ENCODE measurements around the gene LAMC1.

The LAMC1 gene

DNA sequence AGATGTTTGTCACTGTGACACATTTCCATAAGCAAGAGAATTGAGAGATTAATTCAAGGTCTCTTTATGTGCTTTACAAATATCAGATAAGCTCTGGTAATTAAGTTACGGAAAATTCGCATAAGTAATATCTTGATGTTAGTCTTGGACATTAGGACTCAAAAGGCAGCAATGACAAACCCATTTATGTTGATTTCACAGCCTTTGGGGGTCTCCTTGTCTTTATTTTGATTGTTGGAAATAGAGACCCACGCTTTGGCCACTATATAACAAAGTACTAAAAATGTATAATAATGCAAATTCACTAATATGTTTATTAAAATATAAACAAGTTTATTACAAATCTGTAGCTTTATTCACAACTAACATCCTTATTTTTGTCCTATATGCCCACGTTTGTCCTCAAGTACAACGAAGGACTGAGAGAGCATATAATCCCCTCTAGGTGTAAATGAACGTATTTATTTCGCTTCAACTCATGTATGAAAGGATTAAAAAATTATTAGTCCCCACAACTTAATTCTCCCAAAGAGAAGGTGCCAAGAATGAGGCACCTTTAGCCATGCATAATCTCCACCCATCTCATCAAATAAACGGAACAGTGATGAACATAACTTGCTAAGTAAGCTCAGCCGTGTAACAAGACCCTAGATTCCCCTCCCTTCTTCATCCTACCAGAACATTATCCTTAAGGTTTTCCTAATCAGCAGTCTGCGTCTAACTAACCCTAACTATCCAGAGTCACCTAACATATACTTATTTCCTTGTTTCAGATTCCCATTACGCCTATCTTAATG is 1.6 kb upstream of the LAMC1 start:
- no peak for DNase-seq

- peak in 46 of 56 donors; percentile 9 to 80 (median 48) for DNase-seq
Measured at GRCh38 chr1:183022202-183023145, 746 bp upstream of the LAMC1 start.

GRCh38 chr1:183023601-183024316 is 539 bp downstream of the LAMC1 start:
- DNase-seq: peak in 33 of 56 donors; percentile 2 to 62 (median 26)

DNA sequence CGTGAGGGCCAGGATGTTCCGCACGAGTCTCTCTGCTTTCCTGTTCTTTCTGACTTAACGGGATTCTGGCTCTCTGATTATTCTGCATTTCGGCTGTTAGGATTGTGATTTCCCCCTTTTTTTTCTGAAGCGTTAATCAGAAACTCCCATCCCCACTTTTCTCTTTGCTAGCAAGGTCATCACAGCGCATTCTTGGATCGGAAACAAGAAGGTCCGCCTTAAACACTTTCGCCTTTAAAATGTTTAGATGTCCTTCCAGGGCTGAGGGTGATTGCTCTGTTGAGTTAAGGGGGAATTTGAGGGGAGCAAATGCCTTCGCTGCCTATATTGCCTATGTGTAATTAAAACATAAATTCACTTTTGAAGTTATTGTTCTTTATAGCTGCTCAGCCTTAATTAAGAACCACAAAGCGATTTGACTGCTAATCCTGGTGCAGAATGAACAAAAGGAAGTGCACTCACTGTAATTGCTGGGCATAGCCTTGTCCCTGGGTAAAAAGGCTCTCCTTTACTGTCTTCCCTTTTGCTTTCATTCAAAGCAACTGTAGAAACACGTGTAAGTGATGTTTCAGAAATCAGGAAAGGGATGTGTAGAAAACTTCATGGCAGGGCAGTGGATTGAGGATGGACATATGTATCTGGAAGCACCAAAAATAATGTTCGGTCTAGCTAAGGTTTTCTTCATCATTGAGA is 1.2 kb downstream of the LAMC1 start:
- DNase-seq: peak in 1 of 56 donors; percentile 23

DNA sequence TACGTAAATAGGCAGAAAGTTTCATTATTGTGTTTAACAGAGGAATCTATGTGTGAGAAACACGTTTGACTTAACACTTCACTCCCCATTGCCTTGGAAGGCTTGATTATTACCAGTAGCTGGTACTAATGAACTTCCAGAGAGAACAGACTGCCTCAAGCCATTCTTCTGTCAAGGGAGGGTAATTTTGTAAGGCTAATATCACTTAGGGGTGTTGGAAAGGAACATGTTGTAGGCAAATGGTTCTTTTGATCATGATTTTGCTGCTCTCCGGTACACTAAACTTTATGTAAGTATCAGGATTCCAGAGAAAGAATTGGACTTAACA is 1.8 kb downstream of the LAMC1 start:
- DNase-seq: no peak

GRCh38 chr1:183025782-183026774 is 2.9 kb downstream of the LAMC1 start:
- no peak for DNase-seq

DNA sequence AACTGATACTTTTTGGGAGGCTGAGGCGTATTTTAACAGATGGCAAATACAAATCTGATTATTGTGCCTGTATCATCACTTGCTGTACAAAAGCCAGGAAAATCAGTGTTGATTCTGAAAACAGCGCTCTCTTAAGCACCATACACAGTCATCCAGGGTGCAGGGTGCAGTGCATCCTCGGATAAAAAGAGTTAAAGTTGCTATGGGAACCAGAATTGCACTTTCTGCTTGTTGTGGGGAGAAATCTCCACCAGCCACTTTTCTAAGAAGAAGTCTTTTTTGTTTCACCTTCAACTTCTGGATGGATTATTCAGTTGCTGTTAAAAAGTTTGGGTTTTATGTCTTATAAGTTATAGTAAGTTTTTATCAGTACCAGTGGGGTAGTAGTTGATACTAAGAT is 3.8 kb downstream of the LAMC1 start:
- DNase-seq: no peak

DNA sequence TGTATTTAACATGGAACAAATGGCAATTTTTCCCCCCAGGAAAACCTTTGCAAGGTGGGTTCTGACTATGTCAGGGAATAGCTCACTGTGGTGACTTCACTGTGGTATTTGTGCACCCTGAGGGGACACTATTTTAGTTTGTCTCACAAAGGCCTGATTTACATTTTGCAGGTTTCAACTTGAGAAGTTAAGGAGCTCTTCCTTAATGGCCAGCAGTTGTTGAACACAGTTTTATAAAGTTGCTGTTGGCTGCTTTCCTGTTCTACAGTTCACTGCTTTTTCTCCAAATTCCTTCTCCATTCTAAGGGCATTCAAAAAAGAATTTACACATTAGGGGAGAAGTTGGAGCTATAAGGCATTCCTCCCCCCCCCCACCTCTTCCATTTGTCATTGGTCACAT is 4.6 kb downstream of the LAMC1 start:
- DNase-seq: no peak

DNA sequence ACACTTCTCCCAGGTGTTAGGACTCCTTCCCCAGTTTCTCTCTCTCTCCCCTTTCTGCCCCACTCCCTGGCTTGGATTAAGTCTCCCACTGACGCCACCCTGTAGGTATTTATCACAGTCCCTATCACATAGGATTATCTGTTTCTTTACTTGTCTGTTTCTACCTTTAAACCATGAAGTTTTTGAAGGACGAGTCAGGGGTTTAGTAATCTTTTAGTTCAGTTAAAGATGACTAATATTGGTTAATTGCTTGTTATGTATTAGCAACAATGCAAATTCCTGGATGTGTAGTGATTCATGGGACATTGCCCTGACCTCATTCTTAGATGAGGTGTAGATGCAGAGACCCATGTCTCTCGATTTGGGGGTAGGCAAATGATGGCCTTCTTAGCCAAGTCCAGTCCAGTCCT is 6.4 kb downstream of the LAMC1 start:
- DNase-seq: no peak

DNA sequence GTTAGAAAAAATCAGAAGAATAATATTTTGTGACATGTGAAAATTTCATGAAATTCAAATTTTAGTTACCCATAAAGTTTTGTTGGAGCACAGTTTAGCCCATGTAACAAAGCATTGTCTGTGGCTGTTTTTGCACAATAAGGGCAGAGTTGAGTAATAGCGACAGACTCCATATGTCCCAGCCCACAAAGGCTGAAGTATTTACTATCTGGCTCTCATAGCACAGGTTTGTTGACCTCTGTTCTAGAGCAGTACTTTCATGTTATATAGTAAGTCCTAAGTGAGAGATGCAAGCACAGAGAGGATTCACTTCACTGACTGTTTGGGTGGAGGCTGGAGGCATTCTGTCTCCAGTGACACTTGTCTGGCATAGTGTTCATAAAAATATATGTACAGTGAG is 6.8 kb downstream of the LAMC1 start:
- no peak for DNase-seq

GRCh38 chr1:183032122-183032921 is 9.1 kb downstream of the LAMC1 start:
- DNase-seq: no peak

- no peak for DNase-seq
Measured at GRCh38 chr1:183033205-183033604, 10.0 kb downstream of the LAMC1 start.

DNA sequence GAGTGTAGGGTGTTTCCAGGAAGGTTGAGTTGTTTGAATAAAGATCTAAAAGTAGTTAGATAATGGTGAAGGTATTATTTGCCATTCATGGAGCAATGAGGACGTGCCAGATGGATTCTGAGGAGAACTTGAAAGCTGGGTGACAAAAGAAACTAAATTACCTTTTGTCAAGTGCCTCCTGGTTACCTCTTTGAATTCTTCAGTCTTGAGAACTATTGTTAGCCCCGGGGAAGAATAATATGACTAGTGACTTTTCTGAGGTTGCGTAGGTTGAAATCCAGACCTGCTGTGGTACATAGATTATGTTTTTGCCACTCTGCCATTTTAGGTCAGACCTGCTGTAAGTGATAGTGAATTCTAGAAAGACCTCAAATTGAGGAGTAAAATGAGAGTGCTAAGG is 11.5 kb downstream of the LAMC1 start:
- no peak for DNase-seq

GRCh38 chr1:183038333-183038866 is 15.2 kb downstream of the LAMC1 start:
- DNase-seq: no peak

GRCh38 chr1:183038913-183039312 is 15.7 kb downstream of the LAMC1 start:
- no peak for DNase-seq

DNA sequence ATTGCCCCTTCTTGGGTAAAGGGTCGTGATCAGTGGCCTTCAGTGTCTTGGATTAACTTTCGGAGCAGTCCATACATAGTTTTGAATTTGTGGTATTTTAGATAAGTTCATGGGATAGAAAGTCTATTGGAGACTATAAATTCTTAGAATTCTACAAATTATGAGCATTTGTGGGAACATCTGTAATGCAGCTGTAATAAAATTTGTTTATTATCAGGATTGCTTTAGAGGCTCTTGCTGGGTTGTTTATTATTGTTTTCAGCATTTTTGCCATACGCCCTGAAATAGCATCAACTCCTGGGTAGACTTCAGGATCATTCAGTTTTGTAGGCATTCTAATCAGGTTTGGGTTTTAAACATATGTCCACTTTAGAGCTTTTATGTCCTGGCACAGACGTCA is 16.1 kb downstream of the LAMC1 start:
- DNase-seq: no peak

- no peak for DNase-seq
Measured at GRCh38 chr1:183039985-183040447, 16.8 kb downstream of the LAMC1 start.

DNA sequence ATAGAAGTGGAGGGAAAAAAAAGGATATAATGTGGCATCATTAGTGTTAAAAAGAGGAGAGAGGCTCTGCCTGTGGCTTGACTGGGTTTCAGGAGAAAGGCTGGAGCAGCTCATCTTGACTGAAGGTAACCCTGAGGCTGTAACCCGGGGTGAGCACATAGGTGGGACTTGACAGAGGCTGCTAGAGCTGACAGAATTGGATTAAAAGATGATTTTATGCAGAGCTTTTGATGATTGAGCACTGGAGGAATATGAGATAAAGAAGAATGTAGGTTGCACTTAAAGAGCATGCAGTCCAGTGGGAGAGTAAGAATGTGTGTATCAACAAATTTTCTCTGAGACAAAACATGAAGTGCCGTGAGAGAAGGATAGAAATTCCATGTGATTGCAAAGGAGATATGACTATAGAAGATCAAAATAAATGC is 17.3 kb downstream of the LAMC1 start:
- DNase-seq: no peak

DNA sequence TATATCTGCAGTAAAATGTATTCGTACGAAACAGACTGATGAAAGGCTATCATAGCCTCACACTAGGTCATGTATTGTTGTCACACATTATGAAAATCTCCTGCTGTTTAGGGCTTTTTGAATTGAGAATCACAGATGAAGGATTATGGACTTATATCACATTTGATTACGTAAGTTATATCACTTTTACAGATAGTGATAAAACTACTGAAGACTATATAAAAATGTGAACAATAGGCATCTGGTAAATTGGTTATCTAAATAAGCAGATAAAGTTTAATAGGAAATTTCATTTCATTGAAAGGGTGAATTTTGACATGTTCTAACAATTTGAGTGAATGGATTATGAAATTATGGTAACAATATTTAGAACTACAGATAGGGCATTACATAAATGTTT is 20.0 kb downstream of the LAMC1 start:
- no peak for DNase-seq

Data from amygdala (tissue), 56 donors.